ENCODE data around the gene ABL2. TPM values are rescaled to one million over a fixed set of nuclear protein-coding genes. Genes with fewer than 3 reads are reported as not detected.
"Not testable (repeated sequence)": the region's sequence is repeated elsewhere in the genome, so short reads cannot be mapped to it uniquely, and the experiment has no call there.

The ABL2 gene
- total RNA-seq, 2 experiments from 2014 or later: 8.2 to 8.4 TPM

GRCh38 chr1:179202161-179202560 lies 27.3 kb downstream of the ABL2 start:
- H3K9me3 Mint-ChIP-seq: peaks cover 3% of the 10 kb centered on the region
- POLR2A ChIA-PET: no interaction called here

GRCh38 chr1:179200586-179200985 lies 28.9 kb downstream of the ABL2 start:
- TF ChIP-seq CTCF (IDR thresholded peaks at IDR 0.05): no peak
- peaks cover 3% of the 10 kb centered on the region for H3K9me3 Mint-ChIP-seq
- CTCF ChIA-PET: interaction anchor here (1.1 kb wide), 1 partner anchor 80 kb away, joined by 3 read pairs; no protein-coding TSS in a partner anchor
- H3K4me3 Mint-ChIP-seq: no peak overlapping the region
- H3K27ac Mint-ChIP-seq: no peak overlapping the region
- intact Hi-C loops (cut with micrococcal nuclease): loop anchor here (10.0 kb wide), 1 partner anchor 116 kb away; the partner anchor contains the start of gene TOR3A
- H3K36me3 Mint-ChIP-seq (ENCODE audit: low read depth): peaks cover 5% of the 10 kb centered on the region
- no peak for ATAC-seq
- POLR2A ChIA-PET: no interaction called here
- no peaks in the 10 kb centered on the region for H3K27me3 Mint-ChIP-seq
- no peak for DNase-seq
- peaks cover 43% of the 10 kb centered on the region for H3K4me1 Mint-ChIP-seq (ENCODE audit: low read depth)

More at GRCh38 chr1:179202161-179202560, 27.3 kb downstream of the ABL2 start:
- no peak for DNase-seq
- TF ChIP-seq CTCF (IDR thresholded peaks at IDR 0.05): no peak
- Mint-ChIP-seq H3K36me3 (ENCODE audit: low read depth) (peaks cover 5% of the 10 kb centered on the region), H3K27ac (peak overlapping the region; percentile 26), H3K4me3 (no peak overlapping the region), H3K4me1 (ENCODE audit: low read depth) (peaks cover 44% of the 10 kb centered on the region), H3K27me3 (no peaks in the 10 kb centered on the region)
- no peak for ATAC-seq
- intact Hi-C loops (cut with micrococcal nuclease): loop anchor here (10.0 kb wide), 1 partner anchor 117 kb away; the partner anchor contains the start of gene TOR3A
- CTCF ChIA-PET: no interaction called here

DNA sequence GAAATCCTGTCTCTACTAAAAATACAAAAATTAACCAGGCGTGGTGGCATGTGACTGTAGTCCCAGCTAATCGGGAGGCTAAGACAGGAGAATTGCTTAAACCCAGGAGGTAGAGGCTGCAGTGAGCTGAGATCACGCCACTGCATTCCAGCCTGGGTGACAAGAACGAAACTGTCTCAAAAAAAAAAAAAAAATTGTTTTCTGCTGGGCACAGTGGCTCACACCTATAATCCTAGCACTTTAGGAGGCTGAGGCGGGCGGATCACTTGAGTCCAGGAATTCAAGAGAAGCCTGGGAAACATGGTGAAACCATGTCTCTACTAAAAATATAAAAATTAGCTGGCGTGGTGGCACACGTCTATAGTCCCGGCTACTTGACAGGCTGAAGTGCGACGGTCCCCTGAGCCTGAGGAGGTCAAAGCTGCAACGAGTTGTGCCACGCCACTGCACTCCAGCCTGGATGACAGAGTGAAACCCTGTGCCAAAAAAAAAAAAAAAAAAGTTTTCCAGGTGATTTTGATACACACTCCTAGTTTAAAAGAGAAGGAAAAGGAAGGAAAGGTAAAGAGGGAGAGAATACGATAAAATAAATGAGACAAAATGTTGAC lies 31.7 kb downstream of the ABL2 start:
- no peak for ATAC-seq
- no peak for TF ChIP-seq CTCF (IDR thresholded peaks at IDR 0.05)
- intact Hi-C loops (cut with micrococcal nuclease): no loop called here
- ChIA-PET CTCF (interaction anchor here (1.7 kb wide), 1 partner anchor 77 kb away, joined by 5 read pairs; no protein-coding TSS in a partner anchor), POLR2A (interaction anchor here (0.6 kb wide), 1 partner anchor 115 kb away, joined by 3 read pairs; no protein-coding TSS in a partner anchor)
- Mint-ChIP-seq H3K9me3 (no peaks in the 10 kb centered on the region), H3K4me3 (no peak overlapping the region), H3K36me3 (ENCODE audit: low read depth) (no peaks in the 10 kb centered on the region), H3K27ac (no peak overlapping the region), H3K4me1 (ENCODE audit: low read depth) (peaks cover 28% of the 10 kb centered on the region), H3K27me3 (no peaks in the 10 kb centered on the region)
- DNase-seq: no peak

DNA sequence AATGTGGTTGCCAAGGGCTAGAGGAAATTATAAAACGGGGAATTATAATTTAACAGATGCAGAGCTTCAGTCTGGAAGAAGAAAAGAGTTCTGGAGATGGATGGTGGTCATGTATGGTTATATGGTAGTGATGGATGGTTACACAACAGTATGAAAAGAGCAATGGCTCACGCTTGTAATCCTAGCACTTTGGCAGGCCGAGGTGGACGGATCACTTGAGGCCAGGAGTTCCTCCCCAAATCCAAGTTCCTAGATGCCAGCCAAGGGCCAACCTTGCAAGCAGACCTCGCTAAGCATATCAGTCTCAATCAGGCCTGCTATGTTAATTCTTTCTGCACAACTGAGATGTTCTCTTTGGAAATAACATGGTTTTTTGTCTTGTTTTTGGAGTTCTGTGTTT lies 33.6 kb downstream of the ABL2 start:
- H3K36me3 Mint-ChIP-seq (ENCODE audit: low read depth); H3K27ac Mint-ChIP-seq; H3K9me3 Mint-ChIP-seq; DNase-seq; POLR2A ChIA-PET; H3K4me3 Mint-ChIP-seq; ATAC-seq; H3K27me3 Mint-ChIP-seq; intact Hi-C loops (cut with micrococcal nuclease): not testable (repeated sequence)
- CTCF ChIA-PET: interaction anchor here (1.7 kb wide), 1 partner anchor 75 kb away, joined by 6 read pairs; no protein-coding TSS in a partner anchor
- H3K4me1 Mint-ChIP-seq (ENCODE audit: low read depth): peaks cover 24% of the 10 kb centered on the region

DNA sequence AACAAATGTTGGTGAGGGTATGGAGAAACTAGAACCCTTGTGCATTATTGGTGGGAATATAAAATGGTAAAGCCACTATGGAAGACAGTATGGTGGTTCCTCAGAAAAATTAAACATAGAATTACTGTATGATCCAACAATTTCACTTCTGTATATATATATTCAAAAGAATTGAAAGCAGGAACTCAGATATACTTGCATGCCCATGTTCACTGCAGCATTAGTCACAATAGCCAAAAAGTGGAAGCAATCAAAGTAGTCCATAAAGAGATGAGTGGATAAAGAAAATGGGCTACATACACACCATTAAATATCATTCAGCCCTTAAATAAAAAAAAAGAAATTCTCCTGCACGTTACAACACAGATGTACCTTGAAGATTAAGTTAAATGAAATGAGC lies 34.1 kb downstream of the ABL2 start:
- H3K27ac Mint-ChIP-seq: no peak overlapping the region
- peaks cover 24% of the 10 kb centered on the region for H3K4me1 Mint-ChIP-seq (ENCODE audit: low read depth)
- H3K9me3 Mint-ChIP-seq: no peaks in the 10 kb centered on the region
- no peaks in the 10 kb centered on the region for H3K36me3 Mint-ChIP-seq (ENCODE audit: low read depth)
- no peak for TF ChIP-seq CTCF (IDR thresholded peaks at IDR 0.05)
- ChIA-PET CTCF (interaction anchor here (1.1 to 1.7 kb wide), 2 partner anchors 10 to 74 kb away, joined by 3 to 6 read pairs; no protein-coding TSS in a partner anchor), POLR2A (no interaction called here)
- DNase-seq: no peak
- intact Hi-C loops (cut with micrococcal nuclease): no loop called here
- H3K4me3 Mint-ChIP-seq: no peak overlapping the region
- H3K27me3 Mint-ChIP-seq: no peaks in the 10 kb centered on the region
- ATAC-seq: no peak

Measured in activated CD8-positive, alpha-beta T cell treated with anti-CD3 and anti-CD28 coated beads for 36 hours (primary cell).